GM06990 (cell line): ENCODE measurements around the gene ATG9B.

Source experiments
- DNase-seq: peaks from one replicate; pipeline ENCODE4 v3.0.0-alpha.2; 2011; ENCODE audit not compliant: insufficient read length; ENCODE audit errors: extremely low read depth
- H3K27me3 ChIP-seq: replicated peaks from 2 replicates; pipeline ENCODE4 v1.6.0; 2011; ENCODE audit warnings: low read length; ENCODE audit not compliant: control insufficient read depth, insufficient read depth
- H3K36me3 ChIP-seq: 2 replicates; pipeline ENCODE4 v1.5.1; 2011; ENCODE audit warnings: low read length; ENCODE audit not compliant: control insufficient read depth, insufficient read depth
- H3K4me3 ChIP-seq: replicated peaks from 2 replicates; pipeline ENCODE4 v1.5.1; 2011; ENCODE audit warnings: low read depth, mild to moderate bottlenecking, control low read depth, low read length
- CTCF ChIP-seq: IDR thresholded peaks from 2 replicates; pipeline ENCODE4 v1.5.1; 2011; ENCODE audit warnings: low read length, control low read depth, mild to moderate bottlenecking, inconsistent platforms; ENCODE audit not compliant: insufficient read depth, poor library complexity, severe bottlenecking

Gene ATG9B

GRCh38 chr7:150983893-150984368 is 40.4 kb downstream of the ATG9B start:
- TF ChIP-seq CTCF: no peak
- Histone ChIP-seq H3K36me3 (no peaks in the 10 kb centered on the region), H3K4me3 (no peak overlapping the region), H3K27me3 (no peaks in the 10 kb centered on the region; the same call in none of the 2 replicates)
- DNase-seq: no peak

GRCh38 chr7:150982351-150982750 is 41.9 kb downstream of the ATG9B start:
- no peak for DNase-seq
- no peaks in the 10 kb centered on the region for H3K36me3 ChIP-seq
- no peak overlapping the region for H3K4me3 ChIP-seq
- no peak for TF ChIP-seq CTCF
- peaks cover 1% of the 10 kb centered on the region; the same call in 1 of the 2 replicates for H3K27me3 ChIP-seq

GRCh38 chr7:150981644-150982043 is 42.6 kb downstream of the ATG9B start:
- Histone ChIP-seq H3K4me3 (no peak overlapping the region), H3K36me3 (no peaks in the 10 kb centered on the region), H3K27me3 (peaks cover 1% of the 10 kb centered on the region; the same call in 1 of the 2 replicates)
- no peak for DNase-seq
- TF ChIP-seq CTCF: no peak

GRCh38 chr7:150980663-150981062 is 43.6 kb downstream of the ATG9B start:
- H3K36me3 ChIP-seq: no peaks in the 10 kb centered on the region
- no peak for TF ChIP-seq CTCF
- no peak overlapping the region for H3K4me3 ChIP-seq
- peaks cover 1% of the 10 kb centered on the region; the same call in 1 of the 2 replicates for H3K27me3 ChIP-seq
- DNase-seq: no peak

- Histone ChIP-seq H3K27me3 (peaks cover 1% of the 10 kb centered on the region; the same call in 1 of the 2 replicates), H3K4me3 (no peak overlapping the region), H3K36me3 (no peaks in the 10 kb centered on the region)
- DNase-seq: no peak
- no peak for TF ChIP-seq CTCF
Measured at GRCh38 chr7:150979713-150980390, 44.4 kb downstream of the ATG9B start.
